ENCODE data around the gene TFG.
"Not testable (repeated sequence)": the region's sequence is repeated elsewhere in the genome, so short reads cannot be mapped to it uniquely, and the experiment has no call there.

Gene TFG

DNA sequence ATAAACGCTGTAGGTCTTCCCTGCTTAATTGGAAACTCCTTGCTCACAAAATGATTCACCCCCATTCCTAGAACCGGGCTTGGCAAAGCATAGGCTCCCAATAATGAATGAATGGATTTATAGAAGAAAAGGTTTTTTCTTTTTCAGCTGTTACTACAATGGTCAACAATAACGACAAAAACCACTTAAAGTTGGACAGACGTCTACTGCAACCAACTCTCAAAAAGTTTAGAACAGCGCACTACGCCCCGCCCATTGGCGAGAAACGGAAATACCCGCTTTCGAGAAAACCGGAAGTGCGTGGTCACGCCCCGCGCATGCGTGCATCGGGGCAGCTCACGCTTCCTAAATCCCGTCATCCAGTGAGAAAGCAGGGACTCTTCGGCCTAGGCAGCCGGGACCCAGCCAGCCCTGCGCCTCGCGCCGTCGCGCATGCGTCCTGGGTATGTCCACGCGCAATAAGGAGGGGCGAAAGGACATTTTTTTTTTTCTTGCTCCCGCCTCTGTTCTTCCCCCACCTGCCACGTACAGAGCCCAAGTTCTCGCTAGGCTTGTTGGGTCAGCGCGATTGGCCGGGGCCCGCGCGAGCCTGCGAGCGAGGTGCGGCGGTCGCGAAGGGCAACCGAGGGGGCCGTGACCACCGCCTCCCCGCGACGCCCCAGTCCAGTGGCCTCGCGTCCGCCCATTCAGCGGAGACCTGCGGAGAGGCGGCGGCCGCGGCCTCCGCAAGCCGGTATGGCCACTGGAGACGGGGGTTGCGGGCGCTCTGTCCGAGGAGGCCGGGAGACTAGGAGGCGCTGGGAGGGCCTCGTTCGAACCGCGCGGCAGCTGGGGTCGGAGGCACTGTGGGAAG lies at the start of gene TFG:
Gene TFG (plus strand): TSS at position 506 of the 853 bp plus-strand sequence. CDS start 4,192 bp downstream, outside the sequence.
- DNase-seq (ENCODE audit: low read depth in 2 of 2): peak; percentile 94

DNA sequence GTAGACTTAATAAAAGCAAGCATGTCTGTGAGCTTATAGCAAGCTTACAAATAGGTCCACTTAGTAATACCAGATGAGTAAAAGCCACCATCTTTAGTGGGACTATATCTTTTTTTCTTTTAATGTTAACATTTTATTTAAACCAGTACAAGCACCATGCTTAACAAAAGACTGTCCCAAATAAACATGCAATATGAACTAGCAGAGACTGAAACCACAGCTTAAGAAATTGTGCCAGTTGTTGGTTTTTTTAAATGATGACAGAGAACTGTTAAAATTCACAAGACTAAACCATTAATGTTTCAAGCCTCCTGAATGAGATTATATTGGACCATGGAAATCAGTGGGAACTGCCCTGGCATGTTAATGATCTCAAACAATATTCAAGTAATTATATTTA lies 48.0 kb upstream of the TFG start:
- not testable (repeated sequence) for DNase-seq (ENCODE audit: low read depth in 2 of 2)

DNA sequence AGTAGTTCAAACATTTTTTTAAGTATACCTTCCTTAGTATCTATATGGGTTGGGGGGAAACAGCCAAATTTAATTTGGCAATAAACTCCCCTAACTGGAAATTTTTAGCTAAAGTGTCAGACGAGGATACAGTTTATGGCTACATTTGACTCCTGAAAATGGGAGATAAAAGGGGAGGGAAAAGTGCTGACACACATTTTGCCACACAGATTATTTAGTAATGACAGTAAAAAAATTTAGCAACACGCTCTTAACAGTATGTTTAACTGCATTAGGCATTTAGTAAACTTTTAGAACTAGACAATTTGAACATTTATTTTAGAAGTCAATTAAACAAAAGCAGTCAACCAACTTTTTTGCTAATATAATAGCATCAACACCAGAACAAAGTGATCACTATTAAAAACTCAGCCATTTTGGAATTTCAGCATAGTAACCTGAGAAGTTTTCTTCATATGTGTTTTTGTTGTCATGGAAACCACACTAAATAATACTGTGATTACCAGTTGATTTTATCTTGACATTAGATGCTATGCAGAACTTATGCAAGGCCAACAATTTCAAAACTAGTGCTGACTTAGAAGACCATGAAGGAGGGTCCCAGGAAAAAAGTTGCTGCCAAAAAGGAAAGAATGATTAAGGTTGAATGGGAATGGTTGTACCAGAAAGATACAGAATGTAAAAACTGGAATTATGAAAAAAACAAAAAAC lies 47.0 kb upstream of the TFG start:
- no peak for DNase-seq (ENCODE audit: low read depth in 2 of 2)

GRCh38 chr3:100665230-100665629 lies 44.1 kb upstream of the TFG start:
- no peak for DNase-seq (ENCODE audit: low read depth in 2 of 2)

DNA sequence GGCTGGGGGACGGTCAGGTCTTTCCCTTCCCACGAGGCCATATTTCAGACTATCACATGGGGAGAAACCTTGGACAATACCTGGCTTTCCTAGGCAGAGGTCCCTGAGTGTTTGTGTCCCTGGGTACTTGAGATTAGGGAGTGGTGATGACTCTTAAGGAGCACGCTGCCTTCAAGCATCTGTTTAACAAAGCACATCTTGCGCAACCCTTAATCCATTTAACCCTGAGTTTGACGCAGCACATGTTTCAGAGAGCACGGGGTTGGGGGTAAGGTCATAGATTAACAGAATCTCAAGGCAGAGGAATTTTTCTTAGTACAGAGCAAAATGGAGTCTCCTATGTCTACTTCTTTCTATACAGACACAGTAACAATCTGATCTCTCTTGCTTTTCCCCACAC lies 42.6 kb upstream of the TFG start:
- DNase-seq (ENCODE audit: low read depth in 2 of 2): not testable (repeated sequence)

- DNase-seq (ENCODE audit: low read depth in 2 of 2): not testable (repeated sequence)
These were observed 42.0 kb upstream of the TFG start for GRCh38 chr3:100667316-100667715.

DNA sequence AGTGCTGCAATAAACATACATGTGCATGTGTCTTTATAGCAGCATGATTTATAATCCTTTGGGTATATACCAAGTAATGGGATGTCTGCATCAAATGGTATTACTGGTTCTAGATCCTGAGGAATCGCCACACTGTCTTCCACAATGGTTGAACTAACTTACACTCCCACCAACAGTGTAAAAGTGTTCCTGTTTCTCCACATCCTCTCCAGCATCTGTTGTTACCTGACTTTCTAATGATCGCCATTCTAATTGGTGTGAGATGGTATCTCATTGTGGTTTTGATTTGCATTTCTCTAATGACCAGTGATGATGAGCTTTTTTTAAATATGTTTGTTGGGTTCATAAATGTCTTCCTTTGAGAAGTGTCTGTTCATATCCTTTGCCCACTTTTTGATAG lies 38.3 kb upstream of the TFG start:
- not testable (repeated sequence) for DNase-seq (ENCODE audit: low read depth in 2 of 2)

GRCh38 chr3:100681496-100681895 lies 27.8 kb upstream of the TFG start:
- DNase-seq (ENCODE audit: low read depth in 2 of 2): no peak

- no peak for DNase-seq (ENCODE audit: low read depth in 2 of 2)
These were observed 27.0 kb upstream of the TFG start for GRCh38 chr3:100682056-100682853.

DNA sequence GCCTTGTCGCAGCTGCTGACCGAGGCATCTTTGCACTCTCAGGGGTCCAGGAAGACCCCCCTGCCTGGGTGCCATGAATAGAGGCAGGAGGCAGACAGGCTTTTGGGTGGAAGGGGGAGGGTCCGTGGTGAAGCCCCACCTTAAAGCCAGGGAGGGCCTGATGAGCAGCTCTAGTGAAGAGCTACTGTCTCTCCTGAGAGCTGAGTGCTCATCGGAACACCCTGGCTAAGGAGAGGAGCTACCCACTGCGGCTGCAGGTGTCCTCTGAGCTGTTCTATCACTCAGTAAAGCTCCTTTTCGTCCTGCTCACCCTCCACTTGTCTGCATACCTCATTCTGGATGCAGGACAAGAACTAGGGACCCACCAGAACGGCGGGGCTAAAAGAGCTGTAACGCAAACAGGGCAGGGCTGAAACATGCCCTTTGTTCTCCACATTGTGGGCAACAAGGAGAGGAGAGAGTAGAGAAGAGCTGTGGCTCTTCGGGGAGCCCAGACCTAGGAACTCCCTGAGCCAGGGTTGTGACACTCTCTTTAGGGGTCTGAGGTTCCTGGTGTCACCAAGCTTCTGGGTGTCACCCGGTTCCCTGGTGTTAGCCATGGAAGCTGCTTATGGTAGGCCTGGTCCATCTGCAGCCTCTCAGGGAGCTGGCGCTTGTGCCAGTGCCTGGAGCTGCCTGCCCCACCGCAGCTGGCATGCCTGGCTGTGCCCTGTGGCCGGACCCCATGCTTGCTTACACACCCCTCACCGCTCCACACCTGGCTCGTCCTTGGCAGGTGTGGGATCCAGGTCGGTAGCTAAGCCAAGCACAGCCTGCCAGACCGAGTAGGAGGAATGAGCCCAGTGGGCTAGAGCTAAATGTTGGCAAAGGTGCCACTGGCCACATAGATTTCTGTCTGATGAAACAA lies 26.2 kb upstream of the TFG start:
- no peak for DNase-seq (ENCODE audit: low read depth in 2 of 2)

DNA sequence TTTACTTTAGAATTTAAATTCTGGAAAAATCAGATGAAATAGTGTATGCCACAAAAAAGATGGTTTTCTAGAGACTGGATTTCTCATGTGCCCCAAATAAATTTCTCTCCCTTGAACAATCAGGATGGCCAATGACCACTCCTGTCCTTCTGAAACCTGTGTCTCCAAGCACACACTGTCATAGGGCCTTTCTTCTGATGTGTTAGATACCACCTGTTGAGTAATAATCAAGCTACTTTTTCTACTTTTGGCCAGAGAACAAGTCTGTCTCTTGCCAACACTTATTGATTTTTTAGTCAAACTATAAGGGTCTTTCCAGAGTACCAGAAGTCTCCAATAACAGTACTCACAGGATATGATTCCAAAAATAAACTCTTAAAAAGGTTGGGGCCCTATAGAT lies 16.1 kb upstream of the TFG start:
- no peak for DNase-seq (ENCODE audit: low read depth in 2 of 2)

DNA sequence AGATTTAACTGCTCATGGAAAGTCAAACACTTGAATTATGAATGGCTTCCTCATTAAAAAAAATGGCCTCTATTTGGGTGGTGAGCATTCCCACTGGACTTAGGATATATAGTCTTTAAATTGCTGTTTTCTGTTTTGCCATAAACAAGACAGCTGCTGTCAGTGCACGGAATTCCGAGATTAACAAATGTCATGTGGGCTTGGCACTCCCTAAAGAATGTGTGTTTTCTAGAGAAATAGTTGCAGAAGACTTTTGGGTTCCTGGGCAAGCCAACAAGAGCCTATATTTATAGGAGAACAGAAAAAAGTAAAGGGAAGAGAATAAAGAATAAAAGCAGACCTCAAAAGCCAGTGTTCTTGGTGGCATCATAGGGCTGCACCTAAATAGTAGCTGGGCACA lies 13.6 kb upstream of the TFG start:
- no peak for DNase-seq (ENCODE audit: low read depth in 2 of 2)

GRCh38 chr3:100696161-100696560 lies 13.1 kb upstream of the TFG start:
- DNase-seq (ENCODE audit: low read depth in 2 of 2): no peak

DNA sequence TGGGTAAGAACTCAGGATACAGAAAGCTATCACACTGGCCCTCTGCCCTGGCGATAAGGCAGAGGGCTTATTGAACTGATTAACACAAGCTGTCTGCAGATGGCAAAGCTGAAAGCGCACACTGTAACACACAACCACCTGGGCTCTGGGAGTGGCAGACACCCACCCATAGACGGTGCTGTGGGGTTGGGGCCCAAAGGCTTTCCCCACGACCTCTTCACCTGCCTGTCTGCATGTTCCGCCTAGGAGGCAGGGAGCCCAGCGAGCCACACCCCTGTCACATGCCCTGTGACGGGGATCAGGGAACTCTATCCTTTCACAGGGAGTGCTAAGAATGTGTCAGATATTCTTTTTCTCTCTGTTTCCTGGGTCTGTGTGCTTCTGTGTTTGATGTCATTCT lies 12.1 kb upstream of the TFG start:
- DNase-seq (ENCODE audit: low read depth in 2 of 2): no peak

DNA sequence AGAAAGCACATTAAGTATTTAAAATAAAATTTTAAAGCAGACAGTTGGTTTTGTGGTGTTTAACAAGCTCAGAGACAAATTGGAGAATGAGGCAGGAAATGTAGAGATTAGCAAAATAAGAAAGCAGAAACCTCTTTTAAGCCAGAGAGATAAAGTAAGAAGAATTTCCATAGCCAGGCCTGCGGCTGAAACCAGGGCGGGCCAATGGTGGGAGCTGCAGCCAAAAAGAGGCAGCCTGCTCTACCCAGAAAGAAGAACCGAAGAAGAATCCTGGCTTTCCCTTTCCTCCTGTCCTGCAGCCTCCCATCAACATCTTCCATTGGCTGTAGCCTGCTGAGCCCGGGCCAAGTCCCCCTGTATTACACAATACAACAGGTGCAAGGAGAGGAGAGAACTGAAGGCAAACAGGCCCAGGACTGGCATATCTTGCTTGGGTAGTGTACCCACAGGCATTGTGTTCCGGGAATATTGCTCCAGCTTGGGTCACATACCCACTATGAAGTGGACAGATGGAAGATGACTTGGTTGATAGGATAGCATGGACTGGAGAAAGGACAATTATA lies 11.5 kb upstream of the TFG start:
- DNase-seq (ENCODE audit: low read depth in 2 of 2): no peak

- DNase-seq (ENCODE audit: low read depth in 2 of 2): no peak
These were observed 10.6 kb upstream of the TFG start for GRCh38 chr3:100698736-100699135.

GRCh38 chr3:100700708-100701107 lies 8.6 kb upstream of the TFG start:
- no peak for DNase-seq (ENCODE audit: low read depth in 2 of 2)

DNA sequence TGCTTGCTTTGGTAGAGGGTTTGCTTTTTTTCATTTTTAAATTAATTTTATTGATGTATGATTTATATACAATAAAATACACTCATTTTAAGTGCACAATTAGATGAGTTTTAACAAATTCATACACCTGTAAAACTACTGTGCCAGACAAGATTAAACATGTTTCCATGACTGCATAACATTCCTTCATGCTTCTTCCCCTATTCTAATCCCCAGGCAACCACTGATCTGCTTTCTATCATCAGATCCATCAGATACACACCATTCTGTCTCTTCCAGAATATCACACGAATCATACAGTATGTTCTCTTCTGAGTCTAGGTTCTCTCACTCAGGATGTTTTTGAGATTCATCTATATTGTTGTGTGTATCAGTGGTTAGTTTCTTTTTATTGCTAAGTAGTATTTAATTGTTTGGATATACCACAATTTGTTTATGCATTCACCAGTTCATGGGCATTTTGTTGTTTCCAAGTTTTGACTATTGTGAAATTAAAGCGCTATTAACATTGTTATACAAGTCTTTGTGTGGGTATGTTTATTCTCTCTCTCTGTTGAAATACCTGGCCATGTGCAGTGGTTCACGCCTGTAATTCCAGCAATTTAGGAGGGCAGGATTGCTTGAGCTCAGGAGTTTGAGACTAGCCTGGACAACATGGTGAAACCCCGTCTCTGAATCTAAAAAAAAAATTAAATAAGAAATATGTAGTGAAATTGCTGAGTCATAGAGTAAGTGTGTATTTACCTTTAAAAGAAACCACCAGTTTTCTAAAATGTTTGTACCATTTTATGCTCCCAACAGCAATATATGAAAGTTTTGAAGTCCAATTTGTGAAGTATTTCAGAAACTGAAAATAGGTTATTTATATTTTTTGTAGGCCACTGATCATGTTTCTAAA lies 7.0 kb upstream of the TFG start:
- no peak for DNase-seq (ENCODE audit: low read depth in 2 of 2)

DNA sequence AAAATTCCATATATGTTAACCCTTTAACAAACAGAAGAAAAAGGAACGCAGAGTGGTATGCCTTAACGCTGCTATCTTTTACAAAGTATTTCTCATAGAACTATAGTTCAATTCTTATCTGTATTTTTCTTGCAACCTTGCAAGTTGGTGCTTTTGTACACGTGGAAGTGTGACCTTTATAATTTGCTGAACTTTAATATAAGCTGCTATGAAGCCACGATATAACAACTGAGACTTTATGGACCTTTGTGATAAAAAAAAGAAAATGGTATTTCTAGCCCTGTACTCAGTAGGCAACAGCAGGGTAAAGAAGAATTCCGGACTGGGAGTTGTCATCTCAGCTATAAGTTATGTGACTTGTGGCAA lies 6.3 kb upstream of the TFG start:
- no peak for DNase-seq (ENCODE audit: low read depth in 2 of 2)

DNA sequence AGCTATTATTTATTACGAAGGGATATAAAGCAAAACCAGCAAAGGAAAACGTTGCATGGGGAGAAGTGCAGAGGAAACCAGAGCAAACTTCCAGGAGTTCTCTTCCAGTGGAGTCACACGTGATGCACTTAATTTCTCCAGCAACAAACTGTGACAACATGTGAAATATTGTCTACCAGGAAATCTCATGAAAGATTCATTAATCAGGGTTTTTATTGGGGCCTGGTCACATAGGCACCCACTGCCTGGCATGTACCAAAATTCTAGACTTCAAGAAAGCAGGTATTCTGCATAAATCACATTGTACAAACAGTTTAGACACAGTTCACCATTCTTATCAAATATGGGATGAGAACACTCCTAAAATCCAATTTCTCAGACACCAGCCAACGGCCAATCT lies 5.4 kb upstream of the TFG start:
- no peak for DNase-seq (ENCODE audit: low read depth in 2 of 2)
